ENCODE measurements around the gene HMOX1.
"Not testable (repeated sequence)": the region's sequence is repeated elsewhere in the genome, so short reads cannot be mapped to it uniquely, and the experiment has no call there.

The HMOX1 gene

DNA sequence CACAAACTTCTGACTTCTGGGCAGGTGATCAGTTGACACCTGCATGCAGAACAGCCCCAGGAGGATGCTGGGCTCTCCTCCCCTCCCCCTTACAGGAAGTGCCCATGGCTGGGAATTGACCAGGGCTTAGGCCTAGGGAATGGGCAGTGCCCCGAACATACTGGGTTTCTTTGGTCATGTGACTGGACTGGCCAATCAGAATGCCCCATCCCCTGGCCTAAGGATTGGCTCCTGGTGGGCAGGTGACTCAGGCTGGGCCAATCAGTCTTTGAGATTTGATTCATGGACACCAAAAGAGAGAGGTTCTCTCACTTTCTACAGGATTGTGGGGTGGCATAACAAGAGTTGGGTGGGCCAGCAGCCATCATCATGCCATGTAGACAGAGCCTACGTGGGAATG, 56.2 kb downstream of the HMOX1 start:
- no peak for DNase-seq

DNA sequence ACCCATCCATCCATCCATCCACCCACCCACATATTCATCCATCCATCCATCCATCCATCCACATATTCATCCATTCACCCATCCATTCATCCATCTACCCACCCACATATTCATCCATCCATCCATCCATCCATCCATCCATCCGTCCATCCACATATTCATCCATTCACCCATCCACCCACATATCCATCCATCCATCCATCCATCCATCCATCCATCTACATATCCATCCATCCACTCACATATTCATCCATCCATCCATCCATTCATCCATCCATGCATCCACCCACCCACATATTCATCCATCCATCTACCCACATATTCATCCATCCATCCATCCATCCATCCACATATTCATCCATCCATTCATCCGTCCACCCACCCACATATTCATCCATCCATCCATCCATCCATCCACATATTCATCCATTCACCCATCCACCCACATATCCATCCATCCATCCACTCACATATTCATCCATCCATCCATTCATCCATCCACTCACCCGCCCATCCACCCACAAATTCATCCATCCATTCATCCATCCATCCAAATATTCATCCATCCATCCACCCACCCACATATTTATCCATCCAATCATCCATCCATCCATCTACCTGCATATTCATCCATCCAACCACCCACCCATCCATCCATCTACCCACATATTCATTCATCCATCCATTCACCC, 57.9 kb downstream of the HMOX1 start:
- DNase-seq, result not testable (repeated sequence)

DNA sequence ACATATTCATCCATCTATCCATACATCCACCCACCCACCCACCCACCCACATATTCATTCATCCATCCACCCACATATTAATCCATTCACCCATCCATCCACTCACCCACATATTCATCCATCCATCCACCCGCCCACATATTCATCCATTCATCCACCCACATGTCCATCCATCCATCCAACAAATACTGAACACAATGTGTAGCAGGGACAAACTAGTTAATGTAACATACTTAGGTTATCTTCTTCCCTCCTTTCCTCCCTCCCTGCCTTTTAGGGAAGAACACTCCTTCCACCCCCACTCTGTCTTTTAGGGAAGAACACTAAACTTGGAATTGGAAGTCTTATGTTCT, 58.4 kb downstream of the HMOX1 start:
- DNase-seq, result no peak

DNA sequence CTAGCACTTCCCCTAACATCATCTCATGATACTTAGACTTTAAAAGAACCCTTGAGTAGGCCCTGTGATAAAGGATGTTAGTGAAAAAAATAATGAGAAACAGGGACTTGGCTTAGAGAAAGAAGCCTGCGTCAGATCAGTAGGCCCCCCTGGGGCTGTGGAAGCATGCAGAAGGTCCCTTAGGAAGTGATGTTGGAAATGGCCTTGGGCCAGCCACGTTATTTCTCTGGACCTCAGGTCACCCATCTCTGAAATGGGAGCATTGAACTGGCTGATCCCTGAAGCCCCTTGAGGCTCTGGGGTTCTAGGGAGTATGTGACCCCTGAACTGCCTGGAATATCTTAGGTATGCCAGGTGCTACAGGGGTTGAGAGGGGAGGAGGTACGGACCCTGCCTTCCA, 59.2 kb downstream of the HMOX1 start:
- DNase-seq, result no peak

DNA sequence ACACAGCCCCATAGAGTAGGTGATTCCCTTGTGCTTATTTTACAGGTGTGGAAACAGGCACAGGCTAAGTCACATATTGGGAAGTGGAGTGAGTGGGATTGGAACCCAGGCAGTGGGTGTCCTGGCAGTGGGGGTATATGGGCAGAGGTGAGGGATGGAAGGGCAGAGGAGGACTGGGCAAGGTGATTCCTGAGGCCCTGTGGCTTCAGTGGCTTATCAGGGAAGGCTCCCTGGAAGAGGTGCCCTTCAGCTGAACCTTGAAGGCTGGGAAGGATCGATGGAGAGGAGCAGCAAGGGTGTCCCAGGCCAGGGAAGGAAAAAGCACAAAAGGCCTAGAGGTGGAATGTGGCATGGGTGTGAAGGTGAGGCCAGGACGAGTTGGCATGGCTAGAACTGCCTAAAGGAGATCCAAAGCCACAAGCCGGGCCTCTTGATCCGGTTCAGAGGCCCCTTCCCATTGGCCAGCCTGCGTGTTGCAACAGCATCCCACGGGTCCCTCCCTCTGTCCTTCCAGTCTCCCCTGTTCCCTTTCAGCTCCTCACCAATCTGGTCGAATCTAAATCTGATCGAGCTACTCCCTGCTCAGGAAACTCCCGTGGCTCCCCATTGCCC, 60.7 kb downstream of the HMOX1 start:
- DNase-seq, result no peak

DNA sequence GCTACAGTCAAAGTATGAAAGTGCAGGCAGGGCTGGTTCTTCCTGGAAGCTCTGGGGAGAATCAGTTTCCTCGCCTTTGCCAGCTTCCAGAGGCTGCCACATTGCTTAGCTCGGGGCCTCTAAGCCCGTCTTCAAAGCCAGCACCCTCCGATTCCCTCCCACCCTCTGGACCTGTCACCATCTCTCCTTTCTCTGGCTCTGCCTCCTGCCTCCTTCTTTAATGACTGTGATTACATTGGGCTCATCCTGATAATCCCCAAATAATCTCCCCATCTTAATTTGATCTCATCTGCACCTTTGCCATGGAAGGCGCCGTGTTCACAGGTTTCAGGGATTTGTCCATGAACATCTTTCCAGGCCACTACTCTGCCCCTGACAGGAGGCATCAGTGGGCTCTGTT, 61.6 kb downstream of the HMOX1 start:
- DNase-seq, result no peak

DNA sequence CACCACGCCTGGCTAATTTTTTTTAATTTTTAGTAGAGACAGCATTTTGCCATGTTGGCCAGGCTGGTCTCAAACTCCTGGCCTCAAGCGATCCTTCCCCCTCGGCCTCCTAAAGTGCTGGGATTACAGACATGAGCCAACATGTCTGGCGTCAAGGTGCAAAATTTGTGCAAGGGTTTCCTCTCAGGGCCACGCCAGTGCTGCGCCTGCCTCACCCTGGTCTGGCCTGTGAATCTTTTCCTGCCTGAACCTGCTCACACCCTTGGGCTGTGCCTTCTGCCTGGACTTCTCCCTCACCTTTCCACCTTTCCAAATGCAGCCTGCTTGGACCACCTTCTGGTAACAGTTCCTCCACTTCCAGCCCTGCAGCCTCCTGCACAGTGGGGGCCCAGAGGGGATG, 62.4 kb downstream of the HMOX1 start:
- DNase-seq, result no peak
